H1 (cell line): ENCODE measurements around the gene NME7.

Experiments used
- EZH2 ChIP-seq: fragments of 200-600 bp; sonication (generic); IDR thresholded peaks from 2 replicates; pipeline ENCODE4 v1.7.1; 2012; ENCODE audit warnings: low read depth, mild to moderate bottlenecking, moderate library complexity, low read length, inconsistent platforms; ENCODE audit not compliant: severe bottlenecking
- POLR2A ChIP-seq, 2 experiments: IDR thresholded peaks; 1 replicate in 1 of 2; 2 replicates in 1 of 2; pipeline ENCODE4 v1.6.1; 2011; ENCODE audit warnings: low read depth in 2 of 2, low read length in 2 of 2, mild to moderate bottlenecking in 2 of 2; ENCODE audit errors: control extremely low read depth in 1 of 2
- POLR2AphosphoS5 ChIP-seq: IDR thresholded peaks from 2 replicates; pipeline ENCODE4 v1.6.1; 2011; ENCODE audit warnings: low read depth, low read length
- TAF1 ChIP-seq: IDR thresholded peaks from 2 replicates; pipeline ENCODE4 v1.6.1; 2011; ENCODE audit warnings: mild to moderate bottlenecking, low read depth, low read length
- USF2 ChIP-seq: IDR thresholded peaks from 2 replicates; pipeline ENCODE4 v1.6.1; 2011; ENCODE audit warnings: low read length, improper control_type of control experiment

GRCh38 chr1:169112241-169112640, 255.4 kb downstream of the NME7 start:
- no peak for TF ChIP-seq USF2
- no peak for TF ChIP-seq POLR2A (IDR thresholded peaks at IDR 0.05; ENCODE audit: control extremely low read depth in 1 of 2, low read depth in 2 of 2, low read length in 2 of 2)
- TF ChIP-seq TAF1 = no peak
- no peak for TF ChIP-seq POLR2AphosphoS5
- no peak for TF ChIP-seq EZH2
